Heart left ventricle (tissue), 13 donors: ENCODE data around the gene KRTAP10-10.

Experiments used
- POLR2A ChIP-seq, 2 donors: fragments of 450-650 bp; IDR thresholded peaks; one replicate each; pipeline ENCODE4 v1.6.1; 2017; ENCODE audit warnings: antibody characterized with exemption in 2 of 2, mild to moderate bottlenecking in 2 of 2, moderate library complexity in 2 of 2
- TF ChIP-seq, protein P1 (sequence below), 12 donors: fragments of 200-600 bp; sonication (generic) in 4 of 12; IDR thresholded peaks; one replicate each; pipeline versions ENCODE4 v1.5.0 to v1.8.0; 2018 to 2022; ENCODE audit warnings: antibody characterized with exemption in 12 of 12, mild to moderate bottlenecking in 5 of 12
- donor health status: ischemic (EF 13 %, LVEDD 7.1; RV severe dilation, severe dysfunction).
- donor health status: DM: no; HTN: yes; CAD: no.
- donor health status: DM: no; HTN: no; CAD: no.
- donor health status: ischemic (EF 25% LVEDD 6.9; RV normal size, moderate dysfunction).
- donor health status: ischemic (EF 25% LVEDD 5.7; RV mildly dilated, moderate dysfunction).
- donor health status: ischemic (EF 35%, LVEDD 5.7; RV mildly dilated, moderate dysfunction).
- donor health status: nonischemic (EF 11% LVEDD 7.7; RV severe dilation, severe dysfunction).
- donor health status: DM: yes; HTN: yes; CAD: no.
- donor health status: PGD.
- donor health status: ischemic (EF 29% LVEDD 5.4; RV normal size, mild dysfunction).
- donor health status: nonischemic (EF 23%, LVEDD 6.1; RV moderate dilation, normal function).

DNA sequence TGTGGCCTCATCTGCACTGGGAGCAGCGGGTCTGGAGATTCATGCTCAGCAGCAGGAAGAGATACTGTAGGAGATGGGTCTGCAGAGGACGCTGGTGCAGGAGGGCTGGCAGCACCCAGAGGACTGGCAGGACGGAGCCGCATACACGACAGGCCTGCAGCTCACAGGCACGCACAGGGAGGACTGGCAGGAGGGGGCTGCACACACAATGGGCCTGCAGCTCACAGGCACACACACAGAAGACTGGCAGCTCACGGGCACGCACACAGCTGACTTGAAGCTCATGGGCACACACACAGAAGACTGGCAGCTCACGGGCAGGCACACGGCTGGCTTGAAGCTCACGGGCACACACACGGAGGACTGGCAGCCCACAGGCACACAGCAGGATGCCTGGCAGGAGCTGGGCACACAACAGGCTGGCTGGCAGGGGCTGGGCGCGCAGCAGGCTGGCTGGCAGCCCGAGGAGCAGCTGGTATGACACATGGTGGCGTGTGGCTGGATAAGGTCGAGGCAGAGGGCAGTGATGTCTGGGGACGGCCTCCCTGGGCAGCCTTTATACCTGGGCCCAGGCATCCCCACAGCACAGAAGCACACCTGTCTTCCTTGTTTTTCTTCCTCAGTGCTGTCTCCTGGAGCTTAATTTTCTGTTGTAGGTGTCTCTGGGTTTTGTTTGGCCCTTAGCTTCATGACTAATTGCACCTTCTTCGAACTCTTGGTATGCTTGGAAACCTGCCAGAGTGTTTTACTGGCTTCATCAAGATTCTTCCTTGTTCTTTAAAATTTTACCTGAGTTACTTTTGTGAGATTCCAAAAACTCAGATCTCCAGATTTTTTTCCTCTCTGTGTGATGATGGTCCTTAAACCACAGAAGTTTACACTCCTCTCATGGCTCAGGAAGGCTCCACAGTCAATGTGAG is 29.5 kb downstream of the KRTAP10-10 start, which contains the start of gene KRTAP12-2:
- TF ChIP-seq, protein P1, sequence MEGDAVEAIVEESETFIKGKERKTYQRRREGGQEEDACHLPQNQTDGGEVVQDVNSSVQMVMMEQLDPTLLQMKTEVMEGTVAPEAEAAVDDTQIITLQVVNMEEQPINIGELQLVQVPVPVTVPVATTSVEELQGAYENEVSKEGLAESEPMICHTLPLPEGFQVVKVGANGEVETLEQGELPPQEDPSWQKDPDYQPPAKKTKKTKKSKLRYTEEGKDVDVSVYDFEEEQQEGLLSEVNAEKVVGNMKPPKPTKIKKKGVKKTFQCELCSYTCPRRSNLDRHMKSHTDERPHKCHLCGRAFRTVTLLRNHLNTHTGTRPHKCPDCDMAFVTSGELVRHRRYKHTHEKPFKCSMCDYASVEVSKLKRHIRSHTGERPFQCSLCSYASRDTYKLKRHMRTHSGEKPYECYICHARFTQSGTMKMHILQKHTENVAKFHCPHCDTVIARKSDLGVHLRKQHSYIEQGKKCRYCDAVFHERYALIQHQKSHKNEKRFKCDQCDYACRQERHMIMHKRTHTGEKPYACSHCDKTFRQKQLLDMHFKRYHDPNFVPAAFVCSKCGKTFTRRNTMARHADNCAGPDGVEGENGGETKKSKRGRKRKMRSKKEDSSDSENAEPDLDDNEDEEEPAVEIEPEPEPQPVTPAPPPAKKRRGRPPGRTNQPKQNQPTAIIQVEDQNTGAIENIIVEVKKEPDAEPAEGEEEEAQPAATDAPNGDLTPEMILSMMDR (IDR thresholded peaks at IDR 0.05), result no peak
- TF ChIP-seq POLR2A (IDR thresholded peaks at IDR 0.05), result no peak
